CD4-positive, alpha-beta T cell treated with Interleukin-15 for 1 hour (primary cell): ENCODE measurements around the gene SEC24B.

Experiments used
- DNase-seq: peaks from one replicate; pipeline ENCODE4 v3.0.0-alpha.2; 2020

SEC24B gene

GRCh38 chr4:109433205-109434006, at the start of gene SEC24B:
TSS of gene SEC24B (plus strand) at chr4:109433815. CDS start at chr4:109433870, 55 bp downstream.
- peak; percentile 92 for DNase-seq

GRCh38 chr4:109383823-109384222, 49.8 kb upstream of the SEC24B start:
- DNase-seq = no peak

- no peak for DNase-seq
Measured at GRCh38 chr4:109385260-109385659, 48.4 kb upstream of the SEC24B start.

DNA sequence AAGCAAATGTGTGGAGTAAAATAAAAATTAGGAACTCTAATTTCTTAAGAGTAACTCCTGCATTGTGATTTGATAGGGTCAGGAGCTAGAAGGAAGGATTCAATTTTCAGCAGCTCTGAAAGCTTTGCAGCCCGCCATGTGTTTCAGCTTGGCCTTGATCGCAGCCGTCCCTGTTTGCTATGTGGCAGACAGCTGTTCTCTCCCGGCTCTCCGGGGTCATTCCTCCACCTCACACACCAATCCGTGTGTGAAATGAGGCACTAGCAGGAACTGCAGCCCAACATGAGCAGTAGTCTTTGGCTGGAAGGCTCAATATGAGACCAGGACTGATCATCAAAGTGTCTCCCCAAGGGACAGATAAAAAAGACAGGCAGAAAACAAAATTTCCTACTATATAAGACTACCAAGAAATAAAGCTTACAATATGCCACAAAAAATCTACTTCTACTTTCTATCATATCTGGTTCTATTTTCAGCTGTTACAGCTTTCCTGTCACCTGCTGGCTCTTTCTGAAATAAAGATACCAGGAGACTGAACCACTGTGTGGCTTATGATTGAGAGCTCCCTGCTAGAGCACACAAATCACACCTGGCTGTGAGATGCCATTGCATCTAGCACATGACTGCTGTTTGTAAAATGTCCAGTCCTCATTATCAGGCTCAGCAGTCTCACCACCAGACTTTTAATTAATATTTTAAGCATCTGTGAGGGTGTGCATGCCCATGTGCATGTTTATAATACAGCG, 44.1 kb upstream of the SEC24B start:
- no peak for DNase-seq

- no peak for DNase-seq
Measured at GRCh38 chr4:109390115-109390768, 43.4 kb upstream of the SEC24B start.

DNA sequence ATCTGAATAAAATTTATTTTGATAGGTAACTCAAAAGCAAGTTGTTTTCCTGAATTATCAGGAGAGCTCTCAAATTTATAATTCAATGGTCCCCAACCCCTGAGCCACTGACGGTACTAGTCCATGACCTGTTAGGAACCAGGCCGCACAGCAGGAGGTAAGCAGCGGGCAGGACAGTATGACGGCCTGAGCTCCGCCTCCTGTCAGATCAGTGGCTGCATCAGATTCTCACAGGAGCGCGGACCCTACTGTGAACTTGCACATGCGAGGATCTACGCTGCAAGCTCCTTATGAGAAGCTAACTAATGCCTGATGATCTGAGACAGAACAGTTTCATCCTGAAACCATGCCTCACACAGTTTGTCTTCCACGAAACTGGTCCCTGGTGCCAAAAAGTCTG, 37.9 kb upstream of the SEC24B start:
- DNase-seq = no peak

DNA sequence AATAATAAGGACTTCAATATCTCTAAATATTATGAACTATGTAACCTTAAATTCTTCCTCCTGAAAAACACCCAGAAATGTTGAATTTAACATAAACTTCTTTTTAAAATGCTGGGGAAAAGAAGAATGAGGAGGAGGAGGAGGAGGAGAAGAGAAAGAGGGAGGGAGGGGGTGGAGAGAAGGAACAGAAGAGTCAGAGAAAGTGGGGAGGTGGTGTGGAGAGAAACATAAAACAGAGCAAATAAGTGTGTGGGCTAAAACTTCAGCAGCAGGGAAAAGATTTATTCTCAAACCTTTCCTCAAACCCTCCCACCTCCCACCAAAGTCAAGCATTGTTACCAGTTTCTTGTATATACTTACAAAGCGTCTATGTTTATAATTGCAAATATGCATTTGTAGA, 34.7 kb upstream of the SEC24B start:
- no peak for DNase-seq

DNA sequence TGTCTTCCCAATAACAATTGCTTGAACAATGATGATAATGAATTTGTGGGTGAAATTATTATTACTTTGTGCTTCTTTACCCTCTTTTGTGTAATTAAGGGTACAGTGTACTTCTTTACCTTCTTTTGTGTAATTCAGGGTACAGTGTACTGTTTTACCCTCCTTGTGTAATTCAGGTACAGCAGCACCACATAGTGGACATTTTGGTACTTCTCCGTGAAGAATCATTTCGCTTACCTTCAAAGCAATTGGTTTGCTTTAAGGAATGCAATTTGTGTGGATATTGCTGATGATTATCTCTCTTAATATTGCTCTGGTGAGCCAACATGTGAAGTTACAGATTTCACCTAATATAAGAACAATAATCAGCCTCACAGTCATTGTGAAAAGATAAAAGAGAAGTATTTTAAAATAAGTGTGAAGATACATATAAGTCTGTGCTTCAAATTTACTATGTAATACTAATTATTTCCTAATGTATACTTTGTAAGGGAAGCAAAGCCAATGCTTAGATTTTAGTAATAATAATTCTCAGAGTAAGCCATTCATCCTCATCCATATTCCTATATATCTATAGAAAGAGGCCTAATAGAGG, 27.2 kb upstream of the SEC24B start:
- DNase-seq = no peak

DNA sequence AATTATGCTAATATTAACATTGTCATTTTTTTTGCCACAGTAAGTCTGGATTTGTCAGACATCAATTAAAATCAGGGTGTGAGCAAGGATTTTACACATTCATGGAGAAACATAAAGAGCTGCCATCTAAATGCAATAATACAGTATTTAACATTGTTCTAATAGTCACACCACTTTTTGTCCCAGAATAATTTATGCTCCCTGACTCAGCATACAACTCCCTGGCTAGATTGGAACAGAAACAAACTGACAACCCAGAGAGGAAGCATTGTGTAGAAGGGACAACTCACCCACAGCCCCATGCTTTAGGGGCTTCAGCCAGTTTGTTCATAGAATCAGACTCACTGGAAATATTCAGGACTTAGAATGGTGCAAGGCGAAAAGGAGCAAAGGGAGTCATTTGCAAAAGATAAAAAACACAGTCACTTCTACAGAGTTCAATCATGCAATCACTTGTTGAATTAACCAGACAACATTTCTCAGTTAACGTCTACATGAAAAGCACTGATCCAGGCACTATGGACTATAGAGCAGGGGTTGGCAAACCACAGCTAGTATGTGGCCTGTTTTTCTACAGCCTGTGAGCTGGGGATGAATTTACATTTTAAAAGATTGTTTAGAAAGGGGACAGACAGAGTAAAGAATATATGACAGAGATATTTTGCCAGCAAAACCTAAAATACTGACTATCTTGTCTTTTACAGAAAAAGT, 26.4 kb upstream of the SEC24B start:
- no peak for DNase-seq

GRCh38 chr4:109408711-109409110, 24.9 kb upstream of the SEC24B start:
- no peak for DNase-seq

DNA sequence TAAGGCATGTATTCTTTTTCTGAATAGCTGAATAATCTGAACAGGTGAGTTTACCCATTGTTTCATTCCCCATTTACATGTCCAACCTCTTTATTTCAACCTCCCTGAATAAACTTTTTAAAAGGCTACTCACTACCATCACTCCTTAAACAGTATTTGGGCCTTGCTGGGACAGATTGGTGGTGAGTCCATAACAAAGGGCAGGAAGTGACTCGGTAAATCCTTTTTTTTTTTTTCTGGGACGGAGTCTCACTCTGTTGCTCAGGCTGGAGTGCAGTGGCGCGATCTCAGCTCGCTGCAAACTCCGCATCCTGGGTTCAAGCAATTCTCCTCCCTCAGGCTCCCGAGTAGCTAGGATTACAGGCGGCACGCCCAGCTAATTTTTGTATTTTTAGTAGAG, 23.4 kb upstream of the SEC24B start:
- no peak for DNase-seq

GRCh38 chr4:109410776-109411175, 22.8 kb upstream of the SEC24B start:
- no peak for DNase-seq

- no peak for DNase-seq
Measured at GRCh38 chr4:109411964-109412363, 21.7 kb upstream of the SEC24B start.

DNA sequence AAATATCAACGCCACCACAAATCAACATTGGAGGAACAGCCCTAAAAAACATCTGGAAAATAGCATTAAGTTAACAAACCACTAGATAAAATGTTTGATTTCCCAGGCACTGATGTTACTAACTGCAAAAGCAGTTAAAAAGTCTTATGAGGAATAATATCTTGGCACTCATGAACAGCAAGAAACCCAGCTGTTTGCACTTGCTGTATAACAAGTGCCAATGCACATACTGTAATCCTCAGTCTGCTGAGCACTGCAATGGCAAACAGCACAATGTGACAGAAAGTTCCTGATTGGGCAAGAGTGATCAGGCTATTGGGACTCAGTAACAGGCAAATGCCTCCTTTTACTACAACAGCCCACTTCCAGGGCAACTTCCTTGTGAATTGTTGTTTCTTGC, 20.8 kb upstream of the SEC24B start:
- DNase-seq = no peak

- no peak for DNase-seq
Measured at GRCh38 chr4:109414938-109415337, 18.7 kb upstream of the SEC24B start.

DNA sequence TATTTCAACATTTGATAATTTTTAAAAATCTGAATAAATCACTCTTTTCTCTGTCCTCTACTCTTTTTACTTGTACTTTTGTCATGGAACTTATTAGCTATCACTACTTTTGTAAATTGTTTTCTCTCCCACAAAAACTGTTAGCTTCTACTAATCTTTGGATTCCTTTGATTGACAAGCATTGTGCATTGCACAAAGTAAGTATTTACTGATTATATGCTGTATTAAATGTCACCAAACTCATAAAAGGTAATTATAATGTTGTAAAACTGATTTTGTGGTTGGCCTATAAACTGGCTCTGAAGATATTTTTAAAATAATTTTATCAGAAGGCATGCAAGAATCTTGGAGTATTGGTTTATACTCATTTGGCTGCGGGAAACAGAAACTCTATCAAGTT, 15.0 kb upstream of the SEC24B start:
- no peak for DNase-seq

DNA sequence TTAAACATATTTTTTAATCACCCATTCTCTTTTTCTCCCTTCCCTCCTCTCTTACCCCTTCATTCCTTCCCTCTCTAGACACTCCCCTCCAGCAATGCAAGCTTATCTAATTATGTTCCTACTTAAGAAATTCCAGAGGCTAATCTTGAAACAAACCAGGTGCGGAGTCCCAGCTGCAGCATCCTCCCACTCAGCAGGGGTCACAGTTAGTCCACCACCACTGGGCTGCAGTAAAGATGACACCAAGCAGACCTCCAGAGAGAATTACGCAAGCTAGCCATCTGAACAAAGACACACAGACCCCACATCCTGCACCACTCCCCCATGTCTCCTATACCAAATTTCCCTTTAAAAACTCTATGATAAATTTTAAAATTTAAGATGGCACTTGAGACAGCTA, 13.9 kb upstream of the SEC24B start:
- no peak for DNase-seq

DNA sequence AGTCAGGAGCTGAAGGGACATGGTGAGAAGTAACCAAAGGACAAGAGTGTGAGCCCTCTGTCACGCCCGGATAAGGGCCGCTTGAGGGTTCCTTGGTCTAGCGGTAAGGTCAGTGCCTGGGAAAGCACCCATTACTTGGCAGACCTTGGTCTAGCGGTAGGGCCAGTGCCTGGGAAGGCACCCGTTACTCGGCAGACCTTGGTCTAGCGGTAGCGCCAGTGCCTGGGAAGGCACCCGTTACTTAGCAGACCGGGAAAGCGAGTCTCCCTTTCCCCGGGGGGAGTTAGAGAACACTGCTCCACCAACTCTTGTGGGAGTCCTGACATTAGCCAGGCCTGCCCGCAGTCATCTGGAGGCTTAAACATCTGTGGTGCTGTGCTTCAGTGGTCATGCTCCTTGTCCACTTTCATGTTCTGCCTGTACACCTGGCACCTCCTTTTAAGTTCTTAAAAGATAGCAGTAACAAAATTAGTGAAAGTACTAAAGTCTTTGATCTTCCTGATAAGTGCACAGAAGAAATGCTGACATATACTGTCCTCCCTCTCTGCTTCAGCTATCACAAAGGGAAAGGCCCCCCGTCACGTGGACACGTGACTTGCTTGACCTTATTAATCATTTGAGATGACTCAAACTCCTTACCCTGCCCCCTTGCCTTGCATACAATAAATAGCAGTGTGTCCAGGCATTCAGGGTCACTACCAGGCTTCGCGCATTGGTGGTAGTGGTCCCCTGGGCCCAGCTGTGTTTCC, 9.3 kb upstream of the SEC24B start:
- DNase-seq = no peak

DNA sequence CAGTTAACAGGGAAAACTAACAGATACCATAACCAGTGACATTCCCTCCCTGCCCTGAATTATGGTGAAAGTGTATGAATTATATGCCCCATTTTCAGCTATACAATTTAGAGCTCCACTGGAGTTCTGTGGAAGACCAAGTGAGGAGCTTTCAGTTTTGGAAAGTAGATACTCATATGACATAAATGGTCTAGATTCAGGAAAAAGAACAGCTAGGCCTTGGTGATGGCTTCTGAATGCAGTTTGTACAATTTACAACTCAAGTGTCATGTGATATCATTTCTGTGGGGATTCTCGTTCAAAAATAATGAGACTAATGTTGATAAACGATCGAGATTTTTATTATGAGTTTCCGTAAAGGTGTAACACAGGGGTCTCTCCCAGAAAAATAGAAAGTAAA, 8.2 kb upstream of the SEC24B start:
- no peak for DNase-seq

DNA sequence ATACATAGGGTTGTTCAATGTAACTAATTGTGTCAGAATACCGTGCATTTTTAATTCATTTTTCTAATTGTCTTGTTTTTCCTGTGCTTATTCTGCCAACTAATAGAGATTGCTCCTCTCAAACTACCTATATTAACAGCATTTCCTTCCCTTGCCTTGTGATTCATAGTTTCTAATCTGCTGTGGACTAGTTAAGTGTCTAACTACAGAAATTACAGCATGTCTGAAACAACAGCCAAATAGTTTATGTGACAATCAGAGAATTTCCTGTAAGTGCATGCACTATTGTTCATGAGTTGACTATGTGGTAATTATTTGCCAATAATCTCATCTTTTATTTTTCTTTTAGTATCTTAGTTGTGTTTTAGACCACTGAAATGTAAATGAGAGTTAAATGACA, 4.1 kb upstream of the SEC24B start:
- no peak for DNase-seq

- DNase-seq = no peak
Measured at GRCh38 chr4:109432203-109432602, 1.4 kb upstream of the SEC24B start.

DNA sequence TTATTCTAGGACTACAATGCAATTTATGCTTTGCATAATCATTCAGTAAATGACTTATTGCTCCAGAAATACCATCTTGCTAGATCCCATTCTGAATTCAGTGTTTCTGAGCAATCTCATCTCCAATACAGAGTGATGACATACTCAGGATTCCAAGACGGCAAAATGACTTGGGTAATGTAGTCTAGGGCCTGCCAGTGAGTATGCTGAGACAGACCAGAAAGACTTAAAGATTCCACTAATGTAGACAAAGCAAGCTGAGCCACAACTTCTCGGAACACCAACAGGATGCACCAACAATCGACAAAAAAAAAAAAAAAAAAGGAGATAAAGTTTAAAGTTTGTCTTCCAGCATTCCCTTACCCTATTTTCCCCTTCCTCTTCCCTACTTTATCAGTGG, 919 bp upstream of the SEC24B start:
- DNase-seq = no peak
